HG03469 (cell line): Measurements from ENCODE around the gene CSNK1A1.
"Not testable (repeated sequence)": the region's sequence is repeated elsewhere in the genome, so short reads cannot be mapped to it uniquely, and the experiment has no call there.

Experiments
- ATAC-seq: cut with Tn5 transposase; IDR thresholded peaks from one replicate; pipeline ENCODE4 v1.9.1; 2021; ENCODE audit warnings: mild to moderate bottlenecking, moderate library complexity, moderate number of reproducible peaks; ENCODE audit not compliant: unreplicated experiment

The CSNK1A1 gene

DNA sequence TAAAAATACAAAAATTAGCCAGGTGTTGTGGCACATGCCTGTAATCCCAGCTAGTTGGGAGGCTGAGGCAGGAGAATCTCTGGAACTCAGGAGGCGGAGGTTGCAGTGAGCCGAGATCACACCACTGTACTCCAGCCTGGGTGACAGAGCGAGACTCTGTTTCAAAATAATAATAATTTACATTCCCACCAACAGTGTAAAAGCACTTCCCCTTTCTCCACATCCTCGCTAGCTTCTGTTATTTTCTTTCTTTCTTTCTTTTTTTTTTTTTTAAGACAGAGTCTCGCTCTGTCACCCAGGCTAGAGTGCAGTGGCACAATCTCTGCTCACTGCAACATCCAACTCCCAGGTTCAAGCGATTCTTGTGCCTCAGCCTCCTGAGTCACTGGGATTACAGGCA, 89.3 kb downstream of the CSNK1A1 start:
- not testable (repeated sequence) for ATAC-seq

DNA sequence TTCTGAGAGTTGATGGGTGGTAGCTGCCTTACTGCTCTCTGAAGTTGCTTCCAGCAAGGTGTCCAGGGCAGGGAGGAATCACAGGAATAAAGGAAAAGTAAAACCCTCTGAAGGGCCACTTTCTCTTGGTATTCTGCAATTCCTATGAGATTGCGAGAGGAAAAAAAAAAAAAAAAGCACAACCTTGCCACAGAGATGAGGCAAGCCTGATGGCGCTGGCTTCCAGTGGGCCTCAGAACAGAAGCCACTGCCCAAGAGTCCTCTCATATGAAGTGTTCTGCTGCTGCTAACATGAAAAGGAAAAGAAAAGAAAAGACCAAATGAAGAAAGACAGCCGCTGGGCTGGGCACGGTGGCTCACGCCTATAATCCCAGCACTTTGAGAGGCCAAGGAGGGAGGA, 91.3 kb downstream of the CSNK1A1 start:
- no peak for ATAC-seq

DNA sequence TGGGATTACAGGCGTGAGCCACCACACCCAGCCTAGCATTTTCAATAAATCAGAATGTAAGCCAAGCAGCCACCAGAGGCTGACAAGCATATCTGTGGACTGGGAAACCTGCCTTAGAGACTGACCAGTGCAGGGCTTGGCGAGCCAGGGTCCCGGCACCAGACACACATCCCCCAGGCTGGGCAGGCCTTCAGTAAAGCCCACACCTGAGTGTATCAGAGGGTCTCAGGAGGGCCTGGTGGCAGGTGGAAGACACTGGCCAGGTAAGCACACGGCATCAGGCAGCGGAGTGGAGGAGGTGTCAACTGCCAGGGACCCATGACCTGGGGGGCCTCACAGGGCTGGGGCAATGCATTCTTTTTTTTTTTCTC, 93.9 kb downstream of the CSNK1A1 start:
- ATAC-seq: no peak

DNA sequence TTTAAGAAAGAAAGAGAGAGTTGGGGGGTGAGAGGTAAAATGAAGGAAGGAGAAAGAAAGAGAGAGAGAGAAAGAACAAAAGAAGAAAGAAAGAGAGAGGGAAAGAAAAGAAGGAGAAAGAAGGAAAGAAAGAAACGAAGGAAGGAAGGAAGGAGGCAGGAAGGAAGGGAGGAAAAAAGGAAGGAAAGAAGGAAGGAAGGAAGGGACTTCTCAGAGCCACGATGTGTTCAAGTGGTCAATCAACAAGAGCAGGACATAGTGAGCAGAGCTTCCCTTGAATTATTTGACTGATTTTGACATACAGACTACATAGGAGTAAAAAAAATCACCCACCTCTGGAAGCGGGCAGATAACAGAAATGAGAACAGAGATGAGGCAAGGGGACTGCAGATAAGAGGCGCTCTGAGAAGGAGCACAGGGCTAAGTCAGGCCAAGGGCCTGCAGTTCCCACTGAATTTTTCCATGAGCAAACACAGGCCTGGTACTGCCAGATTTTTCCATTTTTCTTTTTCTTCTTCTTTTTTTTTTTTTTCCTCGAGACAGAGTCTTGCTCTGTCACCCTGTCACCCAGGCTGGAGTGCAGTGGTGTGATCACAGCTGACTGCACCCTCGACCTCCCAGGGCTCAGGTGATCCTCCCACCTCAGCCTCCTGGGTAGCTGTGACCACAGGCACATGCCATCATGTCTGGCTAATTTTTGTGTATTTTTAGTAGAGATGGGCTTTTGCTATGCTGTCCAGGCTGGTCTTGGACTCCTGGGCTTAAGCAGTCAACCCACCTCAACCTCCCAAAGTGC, 94.4 kb downstream of the CSNK1A1 start:
- no peak for ATAC-seq

DNA sequence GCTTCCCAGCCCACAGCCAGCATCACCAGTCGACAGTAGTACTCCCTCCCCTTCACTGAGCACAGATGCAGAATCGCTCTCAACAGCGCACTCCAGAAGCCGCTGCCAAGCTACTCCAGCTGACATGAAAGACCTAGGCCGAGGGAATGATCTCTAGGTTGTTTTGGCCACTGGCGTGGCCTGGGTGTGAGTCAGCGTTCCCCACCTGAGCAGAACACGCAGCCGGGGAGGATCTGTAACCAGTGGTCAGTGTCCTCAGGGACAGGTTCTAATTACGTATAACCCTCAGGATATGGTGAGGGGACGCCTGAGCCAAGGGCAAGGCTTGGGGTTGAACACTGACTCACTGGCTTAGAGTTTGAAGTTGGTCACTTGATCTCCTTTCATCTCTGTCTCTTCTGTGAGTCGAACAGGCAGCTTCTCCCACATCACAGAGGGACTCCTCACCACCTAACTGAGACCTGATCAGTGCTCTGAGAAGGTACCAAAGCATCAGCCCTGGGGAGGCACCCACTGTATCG, 95.3 kb downstream of the CSNK1A1 start:
- no peak for ATAC-seq

DNA sequence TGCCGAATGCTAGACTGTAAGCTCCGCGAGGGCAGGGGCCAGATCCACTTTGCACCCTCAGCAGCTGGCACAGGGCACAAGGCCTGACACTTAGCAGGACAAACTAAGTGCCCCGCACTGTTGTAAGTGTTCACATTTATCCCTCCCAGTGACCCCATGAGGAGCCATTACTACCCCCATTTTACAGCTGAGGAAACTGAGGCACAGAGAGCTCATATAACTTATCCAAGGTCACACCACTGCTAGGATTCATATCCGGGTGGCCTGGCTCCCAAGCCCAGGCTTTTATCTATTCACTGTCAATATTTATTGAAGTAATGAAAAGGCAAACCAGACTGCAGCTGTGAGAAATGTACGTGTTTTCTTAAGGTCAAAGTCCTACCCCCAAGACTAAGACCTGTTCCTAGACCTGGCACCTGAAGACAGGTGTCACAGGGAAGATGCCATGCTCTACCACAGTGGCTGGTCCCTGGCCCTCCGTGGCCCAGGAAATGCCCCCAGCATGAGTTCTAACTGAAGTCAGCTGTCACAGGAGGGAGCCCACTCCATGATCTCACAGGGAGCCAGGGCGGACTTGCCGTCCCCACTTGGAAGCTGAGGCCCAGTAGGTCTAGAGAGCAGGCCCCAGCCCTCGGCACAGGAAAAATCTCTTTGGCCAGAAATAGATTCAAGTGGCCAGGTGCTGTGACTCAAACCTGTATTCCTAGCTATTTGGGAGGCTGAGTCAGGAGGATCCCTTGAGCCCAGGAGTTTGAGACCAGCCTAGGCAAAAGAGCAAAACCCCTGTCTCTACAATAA, 97.4 kb downstream of the CSNK1A1 start:
- ATAC-seq: no peak

DNA sequence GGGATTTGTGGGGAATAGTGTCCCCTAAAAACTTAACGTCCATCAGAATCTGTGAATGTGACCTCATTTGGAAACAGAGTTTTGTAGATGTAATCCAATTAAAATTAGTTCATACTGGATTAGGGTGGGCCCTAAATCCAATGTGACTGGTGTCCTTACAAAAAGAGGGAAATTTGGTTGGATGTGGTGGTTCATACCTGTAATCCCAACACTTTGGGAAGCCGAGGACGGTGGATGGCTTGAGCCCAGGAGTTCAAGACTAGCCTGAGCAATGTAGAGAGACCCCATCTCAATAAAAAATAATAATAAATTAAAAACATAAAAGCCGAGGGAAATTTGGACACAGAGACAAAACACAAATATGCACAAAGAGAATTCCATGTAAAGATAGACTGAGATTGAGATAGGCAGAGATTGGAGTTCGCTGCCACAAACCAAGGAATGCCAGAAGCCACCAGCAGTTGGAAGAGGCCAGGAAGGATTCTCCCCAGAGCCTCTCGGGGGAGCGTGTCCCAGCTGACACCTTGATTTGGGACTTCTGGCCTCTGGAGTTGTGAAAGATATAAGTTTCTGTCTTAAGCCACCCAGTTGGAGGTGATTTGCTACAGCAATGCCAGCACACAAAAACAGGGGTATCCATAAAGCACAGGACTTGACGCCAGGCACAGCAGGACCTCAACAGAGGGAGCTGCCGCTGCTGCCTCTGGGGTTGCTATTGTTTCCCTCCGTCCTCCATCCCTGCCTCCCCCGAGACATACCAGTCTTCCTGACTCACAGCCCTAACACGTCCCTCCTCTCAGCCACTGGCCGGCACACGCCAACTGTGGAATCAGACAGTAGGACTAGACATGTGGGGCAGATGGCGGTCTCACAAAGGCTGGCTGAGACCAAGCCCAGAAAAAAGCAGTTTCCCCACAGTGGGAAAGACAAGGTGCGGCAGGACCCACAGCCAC, 98.3 kb downstream of the CSNK1A1 start:
- ATAC-seq: no peak

DNA sequence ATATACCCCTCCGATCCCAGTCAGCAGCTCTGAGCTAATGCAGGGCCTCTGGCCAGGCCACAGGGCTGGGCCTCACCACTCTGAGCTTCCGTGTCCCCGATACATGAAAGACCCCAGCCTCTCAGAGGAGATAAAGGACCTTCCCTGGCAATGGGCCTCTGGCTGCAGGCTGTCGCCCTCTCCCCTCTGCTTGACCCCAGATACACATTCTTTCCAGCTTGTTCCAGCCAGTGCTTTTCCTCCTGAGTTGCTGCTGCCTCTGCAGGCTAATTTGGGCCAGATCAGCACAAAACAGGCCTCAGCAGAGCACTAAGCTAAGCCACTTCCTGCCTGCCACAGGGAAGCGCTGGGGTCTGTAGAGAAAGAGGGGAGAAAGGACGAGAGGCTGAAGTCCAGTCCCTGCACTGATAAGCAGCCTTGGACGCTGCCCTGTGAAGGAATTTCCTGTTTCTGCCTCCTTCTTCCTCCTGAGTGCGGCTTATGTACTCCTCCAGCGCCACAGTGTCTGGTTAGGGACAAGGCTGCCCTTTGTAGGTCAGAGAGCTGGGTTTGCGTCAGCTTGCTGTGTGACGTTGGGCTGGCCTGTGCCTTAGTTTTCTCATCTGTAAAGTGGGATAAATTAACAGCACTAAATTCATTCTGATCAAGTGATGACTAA, 99.1 kb downstream of the CSNK1A1 start:
- ATAC-seq: no peak

DNA sequence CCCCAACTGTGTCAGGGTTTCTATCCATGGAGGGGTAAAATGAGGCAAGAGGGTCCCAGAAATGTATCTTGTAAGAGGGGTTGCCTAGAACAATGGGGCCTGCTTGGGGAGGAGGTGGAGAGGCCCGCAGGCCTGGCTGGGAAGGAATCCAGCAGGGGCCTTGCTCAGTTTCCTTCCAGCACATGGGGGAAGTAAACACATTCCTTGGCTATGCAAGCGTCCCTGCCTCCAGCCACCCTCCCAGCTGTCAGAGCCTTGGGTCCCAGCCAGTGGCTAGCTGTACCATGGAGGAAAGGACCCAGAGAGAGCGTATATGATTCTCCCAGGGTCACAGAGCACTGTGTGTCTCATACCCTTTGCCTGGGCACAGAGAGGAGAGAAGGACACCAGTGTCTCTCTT, 101.0 kb downstream of the CSNK1A1 start:
- ATAC-seq: no peak

DNA sequence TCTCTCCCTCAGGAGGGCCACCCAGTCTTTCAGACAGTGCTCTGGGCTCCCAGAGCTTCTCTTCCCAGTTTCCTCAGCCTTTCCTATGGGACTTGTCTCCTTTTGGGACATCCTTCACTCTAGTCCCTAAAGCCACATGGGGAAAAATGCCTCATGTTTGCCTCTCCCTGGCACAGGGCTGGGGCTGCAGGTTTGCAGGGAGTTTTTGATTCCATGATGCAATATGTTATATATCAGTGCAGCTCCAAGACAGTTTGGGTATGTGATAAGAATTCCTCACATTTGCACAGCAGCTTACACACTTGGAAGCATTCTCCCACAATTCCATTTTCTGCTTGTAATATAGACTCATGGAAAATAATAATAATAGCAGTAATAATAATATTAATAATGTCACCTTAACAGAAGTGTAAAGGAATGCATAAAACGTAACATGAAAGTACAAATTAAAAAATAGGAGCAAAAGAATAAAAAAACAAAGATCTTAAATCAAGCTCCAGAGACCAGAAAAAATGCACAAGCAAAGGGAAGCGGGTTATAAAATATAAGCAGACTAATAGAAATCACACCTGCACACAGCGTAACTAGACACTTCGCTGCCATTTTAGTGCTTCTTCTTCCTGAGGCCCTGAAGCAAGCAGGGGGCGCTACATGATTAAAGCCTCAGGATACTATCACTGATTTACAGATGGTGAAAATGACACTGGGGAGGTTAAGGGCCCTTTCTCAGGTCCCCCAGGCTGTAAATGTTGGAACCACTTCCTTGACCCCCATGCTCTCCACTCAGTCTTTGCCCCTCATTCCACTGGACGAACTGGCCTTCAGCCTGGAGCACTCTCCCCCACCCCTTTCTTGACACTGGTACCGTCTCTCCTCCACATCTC, 102.2 kb downstream of the CSNK1A1 start:
- no peak for ATAC-seq

DNA sequence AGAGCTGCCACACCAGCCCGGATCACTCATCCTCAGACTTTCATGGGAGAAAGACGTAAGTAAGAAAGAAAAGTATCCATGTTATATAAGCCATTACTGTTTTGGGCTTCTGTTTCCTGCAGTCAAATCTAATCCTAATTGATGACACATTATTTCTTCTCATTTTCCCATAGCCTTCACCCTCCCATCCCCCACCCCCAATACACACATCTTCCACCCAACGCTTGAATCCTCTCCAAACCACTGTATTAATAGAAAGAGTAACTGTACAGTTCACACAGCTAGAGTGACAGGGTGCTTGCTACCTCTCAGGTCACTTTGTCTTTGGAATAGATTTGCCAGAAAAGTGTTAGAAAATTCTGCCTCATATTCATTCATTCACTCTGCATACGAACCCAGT, 102.8 kb downstream of the CSNK1A1 start:
- no peak for ATAC-seq

DNA sequence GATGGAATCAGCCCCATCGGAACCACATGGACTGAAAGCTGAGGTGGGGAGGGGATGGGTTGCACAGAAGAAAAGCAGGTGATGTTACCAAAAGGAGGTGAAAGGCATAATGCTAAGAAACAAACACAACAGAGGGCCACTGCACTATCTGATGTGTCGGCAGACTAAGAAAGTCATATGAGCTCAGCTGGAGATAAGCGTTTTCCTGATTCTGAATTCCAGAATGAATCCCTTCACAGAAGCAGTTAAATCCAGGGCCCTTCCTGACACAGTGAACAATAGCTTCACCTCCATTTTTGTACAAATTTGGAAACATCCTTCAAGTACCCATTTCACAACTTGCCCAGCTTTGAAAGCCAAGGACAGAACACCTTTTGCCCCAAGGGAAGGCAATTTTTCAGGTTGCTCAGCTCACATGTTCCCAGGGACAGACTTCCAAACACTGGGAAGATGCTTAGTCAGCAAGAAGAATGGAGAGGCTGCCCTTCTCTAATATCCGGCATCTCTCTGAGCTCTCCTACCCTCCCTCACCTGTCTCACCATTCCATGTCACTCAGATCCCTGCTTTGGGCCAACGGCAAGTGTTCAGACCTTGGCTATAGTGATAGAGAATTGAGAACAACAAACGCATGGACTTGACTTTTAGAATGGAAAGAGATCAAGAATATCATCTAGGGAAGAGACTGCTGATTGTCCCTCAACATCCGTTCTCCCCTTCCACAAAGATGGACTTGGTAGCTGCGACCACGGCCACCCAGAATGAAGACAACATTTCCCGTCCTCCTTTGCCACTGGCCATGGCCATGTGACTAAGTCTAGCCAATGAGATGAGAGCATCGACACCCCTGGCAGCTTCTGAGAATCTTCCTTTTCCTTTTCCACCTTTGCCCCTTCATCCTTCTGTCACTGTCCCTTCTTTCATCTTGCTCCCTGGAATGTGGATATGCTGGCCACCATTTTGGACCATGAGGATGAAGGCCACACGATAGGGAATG, 103.6 kb downstream of the CSNK1A1 start:
- no peak for ATAC-seq

DNA sequence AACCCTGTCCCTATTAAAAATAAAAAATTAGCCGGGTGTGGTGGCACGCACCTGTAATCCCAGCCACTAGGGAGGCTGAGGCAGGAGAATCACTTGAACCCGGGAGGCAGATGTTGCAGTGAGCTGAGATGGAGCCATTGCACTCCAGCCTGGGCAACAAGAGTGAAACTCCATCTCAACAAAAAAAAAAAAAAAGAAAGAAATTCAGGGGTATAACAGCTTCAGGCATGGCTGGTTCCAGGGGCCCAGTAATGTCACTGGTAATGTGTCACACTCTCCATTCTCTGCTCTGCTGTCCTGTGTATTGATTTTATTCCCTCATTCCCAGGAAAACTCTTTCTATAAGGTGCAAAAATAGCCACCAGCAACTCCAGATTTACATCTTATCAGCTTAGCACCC, 104.4 kb downstream of the CSNK1A1 start:
- not testable (repeated sequence) for ATAC-seq

DNA sequence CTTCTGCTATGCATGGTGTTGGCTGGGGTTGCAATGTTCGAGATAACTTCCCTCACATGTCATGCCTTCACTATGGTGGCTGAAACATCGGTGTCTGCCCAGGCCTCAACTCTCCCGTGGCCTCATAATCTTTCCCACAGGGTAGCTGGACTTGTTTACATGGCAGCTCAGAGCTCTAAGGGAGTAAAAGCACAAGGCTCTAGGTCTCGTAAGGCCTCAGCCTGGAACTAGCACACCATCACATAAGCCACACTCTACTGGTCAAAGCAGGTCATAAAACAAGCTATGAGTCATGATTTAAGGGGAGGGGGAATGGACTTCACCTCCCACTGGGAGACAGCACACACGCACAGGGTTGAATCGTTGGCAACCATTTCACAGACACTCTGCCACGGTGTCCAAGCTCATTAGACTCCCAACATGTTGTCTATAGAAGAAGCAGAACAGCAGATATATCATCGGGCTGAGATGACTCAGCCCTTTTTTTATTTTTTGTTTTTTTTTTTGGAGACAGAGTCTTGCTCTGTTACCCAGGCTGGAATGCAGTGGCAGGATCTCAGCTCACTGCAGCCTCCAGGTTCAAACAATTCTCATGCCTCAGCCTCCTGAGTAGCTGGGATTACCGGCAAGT, 105.4 kb downstream of the CSNK1A1 start:
- no peak for ATAC-seq

DNA sequence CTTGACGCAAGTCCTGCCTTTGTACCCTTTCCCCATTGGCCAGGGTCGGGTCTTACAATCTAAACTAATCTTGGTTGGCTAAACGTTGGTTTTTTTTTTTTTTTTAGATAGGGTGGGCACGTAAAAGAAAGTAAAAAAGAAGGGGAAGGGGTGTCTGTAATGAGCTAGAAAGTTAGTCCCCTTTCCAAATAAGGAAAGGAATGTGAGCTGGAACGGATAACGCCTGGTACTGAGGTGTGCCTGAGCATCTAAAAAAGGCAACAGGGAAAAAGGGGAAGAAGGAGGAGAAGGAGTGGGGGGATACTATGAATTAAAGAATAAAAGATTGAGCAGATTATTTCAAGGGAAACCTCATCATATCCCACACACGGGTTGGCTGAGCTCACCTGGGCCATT, 105.9 kb downstream of the CSNK1A1 start:
- no peak for ATAC-seq

DNA sequence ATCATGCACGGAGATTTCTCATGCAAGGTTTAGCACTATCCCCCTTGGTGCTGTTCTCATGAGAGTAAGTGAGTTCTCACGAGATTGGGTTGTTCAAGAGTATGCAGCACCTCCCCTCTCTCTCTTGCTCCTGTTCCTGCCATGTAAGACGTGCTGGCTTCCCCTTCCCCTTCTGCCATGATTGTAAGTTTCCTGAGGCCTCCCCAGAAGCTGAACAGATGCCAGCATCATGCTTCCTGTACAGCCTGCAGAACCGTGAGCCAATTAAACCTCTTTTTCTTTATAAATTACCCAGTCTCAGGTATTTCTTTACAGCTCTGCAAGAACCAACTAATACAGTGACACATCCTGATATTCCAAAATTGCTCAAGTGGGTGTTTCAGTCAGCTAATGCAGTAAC, 106.8 kb downstream of the CSNK1A1 start:
- not testable (repeated sequence) for ATAC-seq

DNA sequence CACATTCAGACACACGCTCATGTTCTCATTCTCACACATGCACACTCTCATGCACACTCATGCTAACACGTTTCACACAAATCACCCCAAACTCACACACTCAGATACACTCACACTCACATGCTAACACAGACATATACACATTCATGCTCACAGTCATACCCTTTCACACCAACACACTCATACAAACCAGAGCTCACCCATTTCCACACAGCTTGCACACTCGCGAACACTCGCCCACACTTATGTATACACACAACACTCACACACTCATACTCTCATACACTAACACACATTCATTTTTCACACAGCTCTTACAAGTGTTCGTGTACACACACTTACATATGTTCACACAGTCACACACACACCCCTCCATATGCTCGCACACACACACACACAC, 108.0 kb downstream of the CSNK1A1 start:
- no peak for ATAC-seq
